Choroid plexus epithelial cell (primary cell): ENCODE measurements around the gene CYP3A4.
"Not testable (repeated sequence)": the region's sequence is repeated elsewhere in the genome, so short reads cannot be mapped to it uniquely, and the experiment has no call there.

Experiments
- DNase-seq: peaks from one replicate; pipeline ENCODE4 v3.0.0-alpha.2; 2010; ENCODE audit warnings: low read depth
- H3K4me3 ChIP-seq: 2 replicates; pipeline ENCODE4 v1.5.1; 2011; ENCODE audit warnings: low read depth, mild to moderate bottlenecking, control low read depth, low read length, moderate library complexity
- CTCF ChIP-seq: conservative IDR thresholded peaks from 2 replicates; pipeline ENCODE4 v1.5.1; 2011; ENCODE audit warnings: low read depth, mild to moderate bottlenecking, control low read depth, inconsistent platforms, low read length, moderate library complexity

CYP3A4 gene

GRCh38 chr7:99786726-99787335 lies 2.8 kb upstream of the CYP3A4 start:
- no peak for DNase-seq
- H3K4me3 ChIP-seq = no peak overlapping the region
- no peak for TF ChIP-seq CTCF

GRCh38 chr7:99785654-99786053 lies 1.7 kb upstream of the CYP3A4 start:
- DNase-seq, H3K4me3 ChIP-seq: not testable (repeated sequence)

- no peak for DNase-seq
- no peak for TF ChIP-seq CTCF
- no peak overlapping the region for H3K4me3 ChIP-seq
These were observed 1.7 kb downstream of the CYP3A4 start for GRCh38 chr7:99782012-99782953.

- TF ChIP-seq CTCF = no peak
- H3K4me3 ChIP-seq = no peak overlapping the region
- DNase-seq = no peak
These were observed 3.4 kb downstream of the CYP3A4 start for GRCh38 chr7:99780588-99780987.

DNA sequence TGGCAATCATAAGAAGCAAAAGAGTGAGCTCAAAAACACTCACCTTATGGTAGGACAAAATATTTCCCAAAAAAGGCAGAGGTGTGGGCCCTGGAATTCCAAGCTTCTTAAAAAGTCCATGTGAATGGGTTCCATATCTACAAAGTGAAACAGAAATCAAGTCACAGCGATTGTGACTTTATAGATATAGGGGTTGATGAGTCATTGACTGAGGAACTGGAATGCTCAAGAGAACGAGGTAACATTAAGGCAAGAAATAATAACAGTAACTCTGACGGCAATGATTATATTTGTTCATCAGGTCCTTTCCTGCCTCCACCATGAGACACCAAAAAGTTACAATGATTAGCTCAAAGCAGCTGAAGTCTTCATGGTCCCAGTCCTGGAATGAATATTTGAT lies 4.0 kb downstream of the CYP3A4 start:
- DNase-seq = no peak
- no peak for TF ChIP-seq CTCF
- H3K4me3 ChIP-seq = no peak overlapping the region

DNA sequence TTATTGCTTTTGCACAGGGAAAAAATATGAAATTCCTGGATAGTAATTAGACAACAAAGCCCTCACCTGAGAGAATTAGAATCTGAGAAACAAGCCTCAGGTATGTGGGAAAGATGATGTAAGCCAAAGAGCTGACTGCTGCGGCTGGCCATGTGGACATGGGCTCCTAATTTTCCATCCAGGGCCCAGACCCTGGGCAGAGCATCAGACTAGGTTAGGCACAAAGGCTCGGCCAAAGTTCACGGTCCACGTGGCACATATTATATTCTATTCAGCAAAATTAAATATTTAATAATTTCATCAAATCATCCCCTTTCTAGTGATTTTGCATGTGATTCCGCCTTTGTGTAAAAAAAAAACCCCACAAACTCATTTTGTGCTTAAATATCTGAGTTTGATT lies 5.1 kb downstream of the CYP3A4 start:
- H3K4me3 ChIP-seq = no peak overlapping the region
- DNase-seq = no peak
- TF ChIP-seq CTCF = no peak

DNA sequence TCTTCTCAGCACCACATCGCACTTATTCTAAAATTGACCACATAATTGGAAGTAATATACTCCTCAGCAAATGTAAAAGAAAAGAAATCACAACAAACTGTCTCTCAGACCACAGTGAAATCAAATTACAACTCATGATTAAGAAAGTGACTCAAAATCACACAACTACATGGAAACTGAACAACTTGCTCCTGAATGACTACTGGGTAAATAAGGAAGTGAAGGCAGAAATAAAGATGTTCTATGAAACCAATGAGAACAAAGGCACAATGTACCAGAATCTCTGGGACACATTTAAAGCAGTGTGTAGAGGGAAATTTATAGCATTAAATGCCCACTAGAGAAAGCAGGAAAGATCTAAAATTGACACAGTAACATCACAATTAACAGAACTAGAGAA lies 10.6 kb downstream of the CYP3A4 start:
- DNase-seq, H3K4me3 ChIP-seq: not testable (repeated sequence)

- no peak for TF ChIP-seq CTCF
- H3K4me3 ChIP-seq = no peak overlapping the region
- DNase-seq = no peak
These were observed 11.4 kb downstream of the CYP3A4 start for GRCh38 chr7:99772565-99772964.

- H3K4me3 ChIP-seq, DNase-seq: not testable (repeated sequence)
These were observed 14.5 kb downstream of the CYP3A4 start for GRCh38 chr7:99769494-99769893.
